Measurements from ENCODE around the gene ATXN1.

DNA sequence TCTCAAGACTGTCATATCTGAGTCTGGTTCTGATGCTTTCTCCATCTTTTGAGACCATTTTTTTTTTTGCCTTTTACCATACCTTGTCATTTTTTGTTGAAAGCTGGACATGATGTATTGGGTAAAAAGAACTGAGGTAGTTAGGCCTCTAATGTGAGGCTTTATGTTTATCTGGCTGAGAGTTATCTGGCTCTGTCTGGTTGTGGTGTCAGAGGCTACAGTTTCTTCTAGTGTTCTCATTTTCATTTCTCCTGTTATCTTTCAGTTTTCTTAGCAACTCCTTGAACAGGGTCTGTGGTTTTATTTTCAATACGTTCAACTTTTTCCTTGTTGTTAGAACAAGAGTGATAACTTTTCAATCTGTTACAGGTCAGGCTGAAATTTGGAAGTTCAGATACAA, 49.2 kb upstream of the ATXN1 start:
- TF ChIP-seq EZH2phosphoT487 (IDR thresholded peaks at IDR 0.05; ENCODE audit: borderline replicate concordance, low read length) (no peak), EZH2 (IDR thresholded peaks at IDR 0.05; ENCODE audit: low read length, unreplicated experiment) (no peak)
- TF ChIP-seq, protein P1, sequence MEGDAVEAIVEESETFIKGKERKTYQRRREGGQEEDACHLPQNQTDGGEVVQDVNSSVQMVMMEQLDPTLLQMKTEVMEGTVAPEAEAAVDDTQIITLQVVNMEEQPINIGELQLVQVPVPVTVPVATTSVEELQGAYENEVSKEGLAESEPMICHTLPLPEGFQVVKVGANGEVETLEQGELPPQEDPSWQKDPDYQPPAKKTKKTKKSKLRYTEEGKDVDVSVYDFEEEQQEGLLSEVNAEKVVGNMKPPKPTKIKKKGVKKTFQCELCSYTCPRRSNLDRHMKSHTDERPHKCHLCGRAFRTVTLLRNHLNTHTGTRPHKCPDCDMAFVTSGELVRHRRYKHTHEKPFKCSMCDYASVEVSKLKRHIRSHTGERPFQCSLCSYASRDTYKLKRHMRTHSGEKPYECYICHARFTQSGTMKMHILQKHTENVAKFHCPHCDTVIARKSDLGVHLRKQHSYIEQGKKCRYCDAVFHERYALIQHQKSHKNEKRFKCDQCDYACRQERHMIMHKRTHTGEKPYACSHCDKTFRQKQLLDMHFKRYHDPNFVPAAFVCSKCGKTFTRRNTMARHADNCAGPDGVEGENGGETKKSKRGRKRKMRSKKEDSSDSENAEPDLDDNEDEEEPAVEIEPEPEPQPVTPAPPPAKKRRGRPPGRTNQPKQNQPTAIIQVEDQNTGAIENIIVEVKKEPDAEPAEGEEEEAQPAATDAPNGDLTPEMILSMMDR (conservative IDR thresholded peaks at IDR 0.05; ENCODE audit: low read depth, low read length): no peak

Measured in PC-3 (cell line).